ENCODE data around the gene ZBTB40.

DNA sequence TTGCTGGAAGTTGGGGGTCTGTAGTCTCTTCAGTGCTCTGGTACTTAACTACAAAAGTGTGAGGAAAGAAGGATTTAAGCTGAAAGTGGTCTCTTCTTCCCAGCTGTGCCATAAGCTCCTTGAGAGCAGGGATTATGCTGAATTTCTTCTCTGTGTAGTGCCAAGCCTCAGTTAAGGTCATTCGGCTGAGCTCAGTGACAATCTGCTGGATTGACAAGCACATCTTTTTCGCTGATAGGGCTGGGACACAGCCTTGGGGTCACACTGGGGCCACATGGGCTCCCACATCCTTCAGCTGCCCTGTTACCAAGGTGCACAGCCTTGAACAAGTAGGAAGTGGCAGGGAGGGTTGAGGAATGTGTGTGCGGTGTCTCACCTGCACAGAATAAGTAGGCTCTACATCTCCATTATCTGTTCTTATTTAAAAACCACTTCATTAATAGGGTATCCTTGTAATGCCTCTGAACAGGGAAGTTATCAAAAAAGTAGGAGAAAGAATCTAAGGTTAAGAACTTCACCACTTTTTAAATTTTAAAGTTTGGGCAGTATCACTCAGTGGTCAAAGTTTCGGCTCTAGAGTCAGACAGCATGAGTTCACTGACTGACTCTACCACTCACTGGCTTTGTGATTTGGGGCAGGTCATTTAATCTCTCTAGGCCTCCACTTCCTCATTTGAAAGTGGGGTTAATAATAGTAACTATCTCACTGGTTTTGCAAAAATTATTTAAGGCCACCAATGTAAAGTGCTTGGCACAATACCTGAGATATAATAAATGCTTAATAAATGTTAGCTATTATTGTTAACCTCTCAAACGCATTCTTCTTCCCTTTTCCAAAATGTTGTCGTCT is 10.3 kb downstream of the ZBTB40 start:
- TF ChIP-seq, protein P1, sequence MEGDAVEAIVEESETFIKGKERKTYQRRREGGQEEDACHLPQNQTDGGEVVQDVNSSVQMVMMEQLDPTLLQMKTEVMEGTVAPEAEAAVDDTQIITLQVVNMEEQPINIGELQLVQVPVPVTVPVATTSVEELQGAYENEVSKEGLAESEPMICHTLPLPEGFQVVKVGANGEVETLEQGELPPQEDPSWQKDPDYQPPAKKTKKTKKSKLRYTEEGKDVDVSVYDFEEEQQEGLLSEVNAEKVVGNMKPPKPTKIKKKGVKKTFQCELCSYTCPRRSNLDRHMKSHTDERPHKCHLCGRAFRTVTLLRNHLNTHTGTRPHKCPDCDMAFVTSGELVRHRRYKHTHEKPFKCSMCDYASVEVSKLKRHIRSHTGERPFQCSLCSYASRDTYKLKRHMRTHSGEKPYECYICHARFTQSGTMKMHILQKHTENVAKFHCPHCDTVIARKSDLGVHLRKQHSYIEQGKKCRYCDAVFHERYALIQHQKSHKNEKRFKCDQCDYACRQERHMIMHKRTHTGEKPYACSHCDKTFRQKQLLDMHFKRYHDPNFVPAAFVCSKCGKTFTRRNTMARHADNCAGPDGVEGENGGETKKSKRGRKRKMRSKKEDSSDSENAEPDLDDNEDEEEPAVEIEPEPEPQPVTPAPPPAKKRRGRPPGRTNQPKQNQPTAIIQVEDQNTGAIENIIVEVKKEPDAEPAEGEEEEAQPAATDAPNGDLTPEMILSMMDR (IDR thresholded peaks at IDR 0.05), result no peak
- no peak for TF ChIP-seq EP300 (IDR thresholded peaks at IDR 0.05)
- no peak for TF ChIP-seq POLR2A (IDR thresholded peaks at IDR 0.05; ENCODE audit: low read depth)
- no peak for TF ChIP-seq POLR2AphosphoS5 (IDR thresholded peaks at IDR 0.05)

Data from esophagus muscularis mucosa (tissue), 4 donors.